Activated CD8-positive, alpha-beta T cell treated with anti-CD3 and anti-CD28 coated beads for 36 hours (primary cell): ENCODE results near the gene CIITA. TPM values are rescaled to one million over a fixed set of nuclear protein-coding genes. Genes with fewer than 3 reads are reported as not detected.

Experiments used
- ATAC-seq: fragments of 200-7000 bp; cut with Tn5 transposase; one replicate; pipeline ENCODE4 v1.10.0; 2021; ENCODE audit warnings: mild to moderate bottlenecking, moderate library complexity
- CTCF ChIA-PET: fragments of 350-600 bp; sonication (Branson Sonifier 250); formaldehyde crosslinking; loops from one replicate; lab custom pipeline; 2021; ENCODE audit warnings: antibody characterized with exemption; lab: Charles Lee
- POLR2A ChIA-PET: fragments of 350-600 bp; sonication (Branson Sonifier 250); formaldehyde crosslinking; loops from one replicate; lab custom pipeline; 2021; ENCODE audit warnings: antibody characterized with exemption; lab: Charles Lee
- DNase-seq: peaks from one replicate; pipeline ENCODE4 v3.0.0-alpha.2; 2020
- H3K27ac Mint-ChIP-seq: one replicate; pipeline ENCODE4 v1.8.0; 2021; ENCODE audit warnings: mild to moderate bottlenecking, mixed read lengths
- H3K27me3 Mint-ChIP-seq: one replicate; pipeline ENCODE4 v1.8.0; 2021; ENCODE audit warnings: mixed read lengths
- H3K36me3 Mint-ChIP-seq: one replicate; pipeline ENCODE4 v1.8.0; 2021; ENCODE audit warnings: low read depth, mixed read lengths
- H3K4me1 Mint-ChIP-seq: one replicate; pipeline ENCODE4 v1.8.0; 2021; ENCODE audit warnings: low read depth, mixed read lengths
- H3K4me3 Mint-ChIP-seq: one replicate; pipeline ENCODE4 v1.8.0; 2021; ENCODE audit warnings: mild to moderate bottlenecking, moderate library complexity, mixed read lengths
- H3K9me3 Mint-ChIP-seq: one replicate; pipeline ENCODE4 v1.8.0; 2021; ENCODE audit warnings: mixed read lengths
- intact Hi-C: fragments of 100-400 bp; cut with micrococcal nuclease; formaldehyde crosslinking; loops from one replicate; pipeline ENCODE4 v1.10.0; 2022
- total RNA-seq, 2 experiments: library from RNA; stranded (reverse); gene quantifications; one replicate each; pipeline ENCODE4 v1.2.3, GENCODE V29; 2021
- TF ChIP-seq, protein P1 (sequence below): fragments of 200-600 bp; IDR thresholded peaks from one replicate; pipeline ENCODE4 v1.8.0; 2022; ENCODE audit warnings: antibody characterized with exemption, mild to moderate bottlenecking

CIITA gene
- total RNA-seq, 2 experiments from 2014 or later = 4.4 to 5.3 TPM

DNA sequence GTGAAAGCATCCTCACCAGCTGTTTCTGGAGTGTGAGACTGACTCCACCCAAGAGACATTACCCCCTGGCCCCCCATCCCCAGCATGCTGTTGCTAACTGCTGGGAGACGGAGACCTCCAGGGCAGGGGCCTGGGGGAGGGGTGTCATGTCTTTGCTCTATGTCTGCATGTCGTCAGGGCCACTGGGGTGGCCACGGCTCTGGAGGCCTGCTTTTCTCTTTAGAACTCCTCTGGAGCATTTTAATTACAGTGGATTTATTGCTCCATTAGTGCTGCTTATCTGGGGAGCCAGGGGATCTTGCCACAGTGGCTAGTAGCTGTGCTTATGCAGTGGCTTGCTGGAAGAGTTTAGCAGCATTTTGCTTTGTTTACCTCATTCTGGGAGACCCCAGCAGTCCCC lies 99.6 kb downstream of the CIITA start:
- ATAC-seq (no peak), DNase-seq (no peak)
- no peaks in the 10 kb centered on the region for H3K9me3 Mint-ChIP-seq
- no peaks in the 10 kb centered on the region for H3K27me3 Mint-ChIP-seq
- ChIA-PET CTCF (no interaction called here), POLR2A (no interaction called here)
- no peak overlapping the region for H3K27ac Mint-ChIP-seq
- TF ChIP-seq, protein P1, sequence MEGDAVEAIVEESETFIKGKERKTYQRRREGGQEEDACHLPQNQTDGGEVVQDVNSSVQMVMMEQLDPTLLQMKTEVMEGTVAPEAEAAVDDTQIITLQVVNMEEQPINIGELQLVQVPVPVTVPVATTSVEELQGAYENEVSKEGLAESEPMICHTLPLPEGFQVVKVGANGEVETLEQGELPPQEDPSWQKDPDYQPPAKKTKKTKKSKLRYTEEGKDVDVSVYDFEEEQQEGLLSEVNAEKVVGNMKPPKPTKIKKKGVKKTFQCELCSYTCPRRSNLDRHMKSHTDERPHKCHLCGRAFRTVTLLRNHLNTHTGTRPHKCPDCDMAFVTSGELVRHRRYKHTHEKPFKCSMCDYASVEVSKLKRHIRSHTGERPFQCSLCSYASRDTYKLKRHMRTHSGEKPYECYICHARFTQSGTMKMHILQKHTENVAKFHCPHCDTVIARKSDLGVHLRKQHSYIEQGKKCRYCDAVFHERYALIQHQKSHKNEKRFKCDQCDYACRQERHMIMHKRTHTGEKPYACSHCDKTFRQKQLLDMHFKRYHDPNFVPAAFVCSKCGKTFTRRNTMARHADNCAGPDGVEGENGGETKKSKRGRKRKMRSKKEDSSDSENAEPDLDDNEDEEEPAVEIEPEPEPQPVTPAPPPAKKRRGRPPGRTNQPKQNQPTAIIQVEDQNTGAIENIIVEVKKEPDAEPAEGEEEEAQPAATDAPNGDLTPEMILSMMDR = no peak
- H3K4me1 Mint-ChIP-seq = peaks cover 19% of the 10 kb centered on the region
- H3K4me3 Mint-ChIP-seq = no peak overlapping the region
- peaks cover 36% of the 10 kb centered on the region for H3K36me3 Mint-ChIP-seq
- intact Hi-C loops = no loop called here

DNA sequence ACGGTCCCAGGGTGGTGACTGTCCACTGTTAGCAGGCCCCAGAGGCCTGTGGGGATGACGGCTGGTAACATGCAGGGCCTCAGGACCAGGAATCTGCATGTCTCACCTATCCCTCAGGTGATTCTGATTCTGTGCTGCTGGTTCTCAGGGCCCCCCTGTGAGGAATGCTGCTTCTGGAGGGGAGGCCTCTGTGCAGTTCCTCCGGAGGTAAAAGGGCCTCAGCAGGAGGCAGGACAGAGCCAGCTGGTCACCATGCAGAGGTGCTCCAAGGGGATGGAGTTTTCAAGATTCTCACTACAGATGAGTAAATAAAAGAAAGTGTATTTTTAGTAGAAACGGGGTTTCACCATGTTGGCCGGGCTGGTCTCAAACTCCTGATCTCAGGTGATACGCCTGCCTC lies 101.1 kb downstream of the CIITA start:
- Mint-ChIP-seq H3K4me1 (peaks cover 8% of the 10 kb centered on the region), H3K27ac (no peak overlapping the region), H3K9me3 (no peaks in the 10 kb centered on the region), H3K27me3 (no peaks in the 10 kb centered on the region), H3K36me3 (peaks cover 28% of the 10 kb centered on the region), H3K4me3 (no peak overlapping the region)
- ChIA-PET CTCF (no interaction called here), POLR2A (no interaction called here)
- intact Hi-C loops = no loop called here
- no peak for ATAC-seq
- no peak for DNase-seq
- TF ChIP-seq, protein P1 = no peak

DNA sequence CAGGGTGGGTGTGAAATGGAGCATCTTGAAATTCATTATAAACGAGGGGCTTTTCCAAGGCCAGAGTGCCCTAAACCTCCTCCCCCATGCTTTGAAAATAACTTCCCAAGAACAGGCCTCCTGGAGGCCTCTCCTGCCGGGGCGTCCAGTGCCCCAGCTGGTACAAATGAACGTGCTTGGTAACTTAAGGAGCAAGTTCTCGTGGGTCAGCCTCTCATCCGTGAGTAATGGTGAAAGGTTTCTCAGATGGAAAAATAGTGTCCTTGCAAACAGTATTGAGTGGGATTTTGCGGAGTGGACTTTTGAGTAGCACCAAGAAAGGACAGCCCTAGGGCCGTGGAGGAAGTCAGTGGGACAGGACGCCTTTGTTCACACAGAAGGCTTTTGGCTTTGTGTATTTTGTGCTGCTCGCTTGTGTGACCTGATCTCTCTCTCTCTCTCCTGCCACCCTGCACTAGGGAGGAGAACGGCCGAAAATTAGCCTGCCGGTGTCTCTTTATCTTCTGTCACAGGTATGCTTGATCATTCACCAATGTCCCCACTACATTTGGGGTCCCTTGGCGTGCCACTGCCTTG lies 102.0 kb downstream of the CIITA start:
- no peak for DNase-seq

DNA sequence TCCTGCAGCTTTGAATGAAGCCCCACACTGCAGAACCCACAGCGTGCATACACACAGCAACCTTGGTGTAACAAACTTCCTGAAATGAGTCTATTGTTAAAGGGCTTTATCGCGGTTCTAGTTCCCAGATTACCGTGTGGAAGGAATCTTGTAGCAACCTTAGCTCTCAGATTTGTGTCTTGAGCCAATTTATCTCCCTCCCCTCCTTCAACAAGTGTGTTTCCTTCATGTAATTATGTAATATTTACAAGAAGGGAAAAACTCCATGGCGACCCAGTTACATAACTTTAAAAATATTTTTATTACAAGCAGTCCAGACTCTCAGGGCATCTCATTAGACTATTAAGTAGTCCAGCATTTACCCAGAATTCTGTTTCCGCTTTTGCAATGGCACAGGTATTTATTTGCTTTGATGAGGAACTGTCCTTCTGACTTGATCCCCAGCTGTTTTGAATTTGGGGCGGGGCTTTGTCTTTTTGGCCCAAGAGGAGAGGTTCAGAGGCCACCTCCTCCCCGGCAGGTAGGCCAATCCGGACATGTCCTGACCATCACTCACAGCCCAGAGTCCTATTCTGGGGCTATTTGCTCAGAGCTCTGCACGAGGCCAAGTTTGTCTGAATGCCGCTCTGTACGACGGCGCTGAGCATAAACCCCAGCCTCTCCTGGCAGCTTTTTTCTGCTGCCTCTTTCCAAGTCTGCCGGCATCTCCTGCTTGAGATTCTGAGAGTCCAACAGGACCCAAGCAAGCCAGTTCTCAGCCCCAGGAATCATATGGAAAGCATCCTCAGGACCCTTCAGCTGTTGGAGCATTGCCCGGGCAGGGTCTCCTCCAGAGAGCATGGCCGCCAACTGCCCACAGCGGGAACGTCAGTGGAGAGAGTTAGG lies 103.0 kb downstream of the CIITA start:
- Mint-ChIP-seq H3K27ac (no peak overlapping the region), H3K4me1 (peaks cover 10% of the 10 kb centered on the region), H3K27me3 (no peaks in the 10 kb centered on the region), H3K4me3 (no peak overlapping the region), H3K9me3 (no peaks in the 10 kb centered on the region), H3K36me3 (peaks cover 23% of the 10 kb centered on the region)
- ChIA-PET POLR2A (no interaction called here), CTCF (interaction anchor here (0.9 to 2.3 kb wide), 7 partner anchors 9 to 416 kb away, joined by 3 to 15 read pairs (median 4); no protein-coding TSS in a partner anchor)
- intact Hi-C loops = no loop called here
- DNase-seq (no peak), ATAC-seq (no peak)
- TF ChIP-seq, protein P1 = no peak

More for the DNA sequence above, 102.0 kb downstream of the CIITA start:
- POLR2A ChIA-PET = interaction anchor here (0.6 kb wide), 1 partner anchor 95 kb away, joined by 3 read pairs; no protein-coding TSS in a partner anchor
- TF ChIP-seq, protein P1 = no peak
- H3K4me3 Mint-ChIP-seq = no peak overlapping the region
- intact Hi-C loops = no loop called here
- no peaks in the 10 kb centered on the region for H3K9me3 Mint-ChIP-seq
- peaks cover 26% of the 10 kb centered on the region for H3K36me3 Mint-ChIP-seq
- H3K27ac Mint-ChIP-seq = no peak overlapping the region
- H3K27me3 Mint-ChIP-seq = no peaks in the 10 kb centered on the region
- peaks cover 10% of the 10 kb centered on the region for H3K4me1 Mint-ChIP-seq
- CTCF ChIA-PET = interaction anchor here (2.3 kb wide), 1 partner anchor 8 kb away, joined by 15 read pairs; no protein-coding TSS in a partner anchor
- ATAC-seq = no peak

DNA sequence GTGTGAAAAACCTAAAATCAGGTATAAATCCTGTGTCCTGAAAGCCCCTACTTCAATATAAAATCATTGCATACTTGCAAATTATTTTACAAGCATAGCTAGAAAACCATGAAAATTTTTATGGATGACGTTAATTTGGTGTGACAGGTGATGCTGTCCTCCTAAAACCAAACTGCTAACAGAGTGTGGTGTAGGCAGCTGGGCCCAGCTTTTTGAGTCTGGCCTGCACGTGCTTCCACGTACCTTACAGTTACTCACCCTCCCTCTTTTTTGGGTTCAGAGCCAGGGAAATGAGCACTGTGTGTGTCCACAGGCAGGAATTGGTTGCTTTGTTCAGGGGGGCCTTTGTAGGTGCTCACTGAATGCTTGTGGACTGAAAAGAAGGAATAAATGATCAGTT lies 103.8 kb downstream of the CIITA start:
- intact Hi-C loops = no loop called here
- H3K27me3 Mint-ChIP-seq = no peaks in the 10 kb centered on the region
- ChIA-PET POLR2A (no interaction called here), CTCF (interaction anchor here (0.9 to 2.3 kb wide), 7 partner anchors 10 to 415 kb away, joined by 3 to 15 read pairs (median 4); no protein-coding TSS in a partner anchor)
- H3K9me3 Mint-ChIP-seq = no peaks in the 10 kb centered on the region
- TF ChIP-seq, protein P1 = no peak
- ATAC-seq = no peak
- no peak overlapping the region for H3K27ac Mint-ChIP-seq
- H3K4me3 Mint-ChIP-seq = no peak overlapping the region
- H3K4me1 Mint-ChIP-seq = peaks cover 10% of the 10 kb centered on the region
- no peak for DNase-seq
- peaks cover 25% of the 10 kb centered on the region for H3K36me3 Mint-ChIP-seq
